ENCODE results near the gene DENND2D. TPM values are rescaled to one million over a fixed set of nuclear protein-coding genes. Genes with fewer than 3 reads are reported as not detected.

Gene DENND2D
- total RNA-seq, 1 donor from 2014 or later, result 0.18 TPM

DNA sequence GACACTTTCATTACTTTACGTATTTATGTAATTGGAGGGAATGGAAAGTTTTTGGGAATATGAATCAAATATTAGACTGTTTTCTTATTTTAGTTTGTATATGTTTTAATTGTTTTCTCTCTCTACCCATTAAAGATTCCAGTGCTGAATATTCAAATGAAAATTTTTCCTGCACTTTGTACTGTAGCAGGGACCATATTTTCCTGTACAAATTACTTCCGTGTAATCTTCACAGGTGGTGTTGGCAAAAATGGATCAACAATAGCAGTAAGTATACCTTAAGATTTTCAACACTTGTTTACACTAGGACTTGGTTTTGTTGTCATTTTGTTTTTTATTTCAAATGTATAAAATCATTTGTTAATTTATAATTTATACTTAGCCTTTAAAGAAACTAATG is 18.4 kb downstream of the DENND2D start:
- no peaks in the 10 kb centered on the region for H3K4me1 ChIP-seq (ENCODE audit: insufficient read depth, low read length)
- H3K79me2 ChIP-seq (ENCODE audit: insufficient read depth, low read length), result no peaks in the 10 kb centered on the region
- H3K27ac ChIP-seq (ENCODE audit: low read depth, low read length), result no peak overlapping the region
- Mint-ChIP-seq H3K4me1 (ENCODE audit: low read depth, unreplicated experiment) (no peaks in the 10 kb centered on the region), H3K27me3 (ENCODE audit: low read depth, unreplicated experiment) (no peaks in the 10 kb centered on the region), H3K27ac (ENCODE audit: unreplicated experiment) (no peak overlapping the region), H3K4me3 (ENCODE audit: unreplicated experiment) (no peak overlapping the region), H3K9me3 (ENCODE audit: unreplicated experiment) (no peaks in the 10 kb centered on the region), H3K36me3 (ENCODE audit: low read depth, unreplicated experiment) (peaks cover 9% of the 10 kb centered on the region)
- no peak overlapping the region for H3K4me3 ChIP-seq (ENCODE audit: insufficient read depth, low read depth, low read length)
- no peaks in the 10 kb centered on the region for H3K9me3 ChIP-seq (ENCODE audit: insufficient read depth, low read depth, low read length)
- no peaks in the 10 kb centered on the region for H4K20me1 ChIP-seq (ENCODE audit: insufficient read depth, low read length)
- TF ChIP-seq, protein P1, sequence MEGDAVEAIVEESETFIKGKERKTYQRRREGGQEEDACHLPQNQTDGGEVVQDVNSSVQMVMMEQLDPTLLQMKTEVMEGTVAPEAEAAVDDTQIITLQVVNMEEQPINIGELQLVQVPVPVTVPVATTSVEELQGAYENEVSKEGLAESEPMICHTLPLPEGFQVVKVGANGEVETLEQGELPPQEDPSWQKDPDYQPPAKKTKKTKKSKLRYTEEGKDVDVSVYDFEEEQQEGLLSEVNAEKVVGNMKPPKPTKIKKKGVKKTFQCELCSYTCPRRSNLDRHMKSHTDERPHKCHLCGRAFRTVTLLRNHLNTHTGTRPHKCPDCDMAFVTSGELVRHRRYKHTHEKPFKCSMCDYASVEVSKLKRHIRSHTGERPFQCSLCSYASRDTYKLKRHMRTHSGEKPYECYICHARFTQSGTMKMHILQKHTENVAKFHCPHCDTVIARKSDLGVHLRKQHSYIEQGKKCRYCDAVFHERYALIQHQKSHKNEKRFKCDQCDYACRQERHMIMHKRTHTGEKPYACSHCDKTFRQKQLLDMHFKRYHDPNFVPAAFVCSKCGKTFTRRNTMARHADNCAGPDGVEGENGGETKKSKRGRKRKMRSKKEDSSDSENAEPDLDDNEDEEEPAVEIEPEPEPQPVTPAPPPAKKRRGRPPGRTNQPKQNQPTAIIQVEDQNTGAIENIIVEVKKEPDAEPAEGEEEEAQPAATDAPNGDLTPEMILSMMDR (IDR thresholded peaks at IDR 0.05; ENCODE audit: insufficient read depth, low read depth, low read length), result no peak
- TF ChIP-seq EZH2 (IDR thresholded peaks at IDR 0.05; ENCODE audit: insufficient read depth, low read length), result no peak
- no peak overlapping the region for H3K4me2 ChIP-seq (ENCODE audit: low read length)
- peaks cover 11% of the 10 kb centered on the region for H3K36me3 ChIP-seq (ENCODE audit: insufficient read depth, low read length)
- DNase-seq (ENCODE audit: low read depth) (no peak), FAIRE-seq (no peak)
- no peak overlapping the region for H3K9ac ChIP-seq (ENCODE audit: low read length)
- H3K27me3 ChIP-seq (ENCODE audit: insufficient read depth, low read length), result no peaks in the 10 kb centered on the region
- no peak overlapping the region for H2AFZ ChIP-seq (ENCODE audit: low read depth, low read length)

- Histone ChIP-seq H3K9me3 (ENCODE audit: insufficient read depth, low read depth, low read length) (no peaks in the 10 kb centered on the region), H3K4me1 (ENCODE audit: insufficient read depth, low read length) (no peaks in the 10 kb centered on the region), H3K79me2 (ENCODE audit: insufficient read depth, low read length) (no peaks in the 10 kb centered on the region), H3K36me3 (ENCODE audit: insufficient read depth, low read length) (peaks cover 12% of the 10 kb centered on the region), H4K20me1 (ENCODE audit: insufficient read depth, low read length) (no peaks in the 10 kb centered on the region), H3K9ac (ENCODE audit: low read length) (no peak overlapping the region), H3K27me3 (ENCODE audit: insufficient read depth, low read length) (no peaks in the 10 kb centered on the region), H3K4me3 (ENCODE audit: insufficient read depth, low read depth, low read length) (no peak overlapping the region), H3K4me2 (ENCODE audit: low read length) (no peak overlapping the region), H3K27ac (ENCODE audit: low read depth, low read length) (no peak overlapping the region), H2AFZ (ENCODE audit: low read depth, low read length) (no peak overlapping the region)
- FAIRE-seq, result no peak
- no peak overlapping the region for H3K27ac Mint-ChIP-seq (ENCODE audit: unreplicated experiment)
- peaks cover 3% of the 10 kb centered on the region for H3K36me3 Mint-ChIP-seq (ENCODE audit: low read depth, unreplicated experiment)
- no peak overlapping the region for H3K4me3 Mint-ChIP-seq (ENCODE audit: unreplicated experiment)
- DNase-seq (ENCODE audit: low read depth), result no peak
- TF ChIP-seq, protein P1 (IDR thresholded peaks at IDR 0.05; ENCODE audit: insufficient read depth, low read depth, low read length), result no peak
- TF ChIP-seq EZH2 (IDR thresholded peaks at IDR 0.05; ENCODE audit: insufficient read depth, low read length), result no peak
- H3K4me1 Mint-ChIP-seq (ENCODE audit: low read depth, unreplicated experiment), result no peaks in the 10 kb centered on the region
- H3K27me3 Mint-ChIP-seq (ENCODE audit: low read depth, unreplicated experiment), result no peaks in the 10 kb centered on the region
- no peaks in the 10 kb centered on the region for H3K9me3 Mint-ChIP-seq (ENCODE audit: unreplicated experiment)
Observed at GRCh38 chr1:111179968-111180533, 20.4 kb downstream of the DENND2D start.

DNA sequence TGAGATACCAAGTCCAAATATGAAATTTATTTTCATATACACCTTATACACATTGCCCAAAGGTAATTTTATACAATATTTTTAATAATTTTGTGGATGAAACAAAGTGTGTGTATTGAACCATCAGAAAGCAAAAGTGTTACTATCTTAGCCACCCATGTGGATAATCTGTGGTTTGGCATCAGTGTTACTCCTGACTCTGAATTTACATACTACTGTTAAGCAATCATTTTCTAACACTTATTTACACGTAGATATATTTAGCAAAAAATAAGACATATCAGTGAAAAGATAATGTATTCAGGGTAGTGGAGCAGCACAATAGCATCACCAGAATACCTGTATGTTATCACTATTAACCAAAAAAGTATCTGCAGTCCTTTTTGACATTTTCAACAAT is 23.8 kb downstream of the DENND2D start:
- FAIRE-seq (no peak), DNase-seq (ENCODE audit: low read depth) (peak; percentile 40)
- H3K27me3 ChIP-seq (ENCODE audit: insufficient read depth, low read length), result no peaks in the 10 kb centered on the region
- Mint-ChIP-seq H3K27me3 (ENCODE audit: low read depth, unreplicated experiment) (no peaks in the 10 kb centered on the region), H3K4me3 (ENCODE audit: unreplicated experiment) (no peak overlapping the region), H3K27ac (ENCODE audit: unreplicated experiment) (no peak overlapping the region), H3K36me3 (ENCODE audit: low read depth, unreplicated experiment) (peaks cover 3% of the 10 kb centered on the region), H3K4me1 (ENCODE audit: low read depth, unreplicated experiment) (no peaks in the 10 kb centered on the region), H3K9me3 (ENCODE audit: unreplicated experiment) (no peaks in the 10 kb centered on the region)
- TF ChIP-seq, protein P1 (IDR thresholded peaks at IDR 0.05; ENCODE audit: insufficient read depth, low read depth, low read length), result no peak
- TF ChIP-seq EZH2 (IDR thresholded peaks at IDR 0.05; ENCODE audit: insufficient read depth, low read length), result no peak
- H3K4me2 ChIP-seq (ENCODE audit: low read length), result no peak overlapping the region
- no peaks in the 10 kb centered on the region for H3K9me3 ChIP-seq (ENCODE audit: insufficient read depth, low read depth, low read length)
- H3K36me3 ChIP-seq (ENCODE audit: insufficient read depth, low read length), result peaks cover 9% of the 10 kb centered on the region
- no peak overlapping the region for H3K4me3 ChIP-seq (ENCODE audit: insufficient read depth, low read depth, low read length)
- H3K9ac ChIP-seq (ENCODE audit: low read length), result no peak overlapping the region
- no peaks in the 10 kb centered on the region for H3K4me1 ChIP-seq (ENCODE audit: insufficient read depth, low read length)
- H3K27ac ChIP-seq (ENCODE audit: low read depth, low read length), result no peak overlapping the region
- no peaks in the 10 kb centered on the region for H4K20me1 ChIP-seq (ENCODE audit: insufficient read depth, low read length)
- H3K79me2 ChIP-seq (ENCODE audit: insufficient read depth, low read length), result no peaks in the 10 kb centered on the region
- H2AFZ ChIP-seq (ENCODE audit: low read depth, low read length), result no peak overlapping the region

Measured in astrocyte (in vitro differentiated cells and primary cell).